Activated naive CD4-positive, alpha-beta T cell treated with anti-CD3 and anti-CD28 coated beads, Interleukin-2, amount 50 U/mL, for 24 hours (primary cell): ENCODE measurements around the gene SEBOX.

ENCODE experiments used
- H3K27ac Mint-ChIP-seq: one replicate; pipeline ENCODE4 v1.8.0; 2021; ENCODE audit warnings: mild to moderate bottlenecking, mixed read lengths
- H3K27me3 Mint-ChIP-seq: one replicate; pipeline ENCODE4 v1.8.0; 2021; ENCODE audit warnings: mixed read lengths
- H3K36me3 Mint-ChIP-seq: one replicate; pipeline ENCODE4 v1.8.0; 2021; ENCODE audit warnings: mixed read lengths
- H3K4me1 Mint-ChIP-seq: one replicate; pipeline ENCODE4 v1.8.0; 2021; ENCODE audit warnings: mixed read lengths
- H3K4me3 Mint-ChIP-seq: one replicate; pipeline ENCODE4 v1.8.0; 2021; ENCODE audit warnings: mild to moderate bottlenecking, mixed read lengths
- H3K9me3 Mint-ChIP-seq: one replicate; pipeline ENCODE4 v1.8.0; 2021; ENCODE audit warnings: mixed read lengths

SEBOX gene

GRCh38 chr17:28364665-28365363, at the start of gene SEBOX:
TSS of gene SEBOX (minus strand) at chr17:28365199. CDS start at chr17:28365151, 48 bp downstream.
- Mint-ChIP-seq H3K36me3 (peaks cover 5% of the 10 kb centered on the region), H3K4me1 (no peaks in the 10 kb centered on the region), H3K9me3 (no peaks in the 10 kb centered on the region), H3K27me3 (no peaks in the 10 kb centered on the region), H3K4me3 (no peak within 1 kb of the TSS), H3K27ac (no peak within 1 kb of the TSS)

GRCh38 chr17:28413804-28414203, 48.8 kb upstream of the SEBOX start:
- Mint-ChIP-seq H3K4me1 (peaks cover 9% of the 10 kb centered on the region), H3K9me3 (no peaks in the 10 kb centered on the region), H3K27me3 (peaks cover 3% of the 10 kb centered on the region), H3K36me3 (no peaks in the 10 kb centered on the region), H3K27ac (no peak overlapping the region), H3K4me3 (no peak overlapping the region)

- Mint-ChIP-seq H3K36me3 (no peaks in the 10 kb centered on the region), H3K9me3 (no peaks in the 10 kb centered on the region), H3K4me1 (peaks cover 6% of the 10 kb centered on the region), H3K27ac (no peak overlapping the region), H3K4me3 (no peak overlapping the region), H3K27me3 (peaks cover 3% of the 10 kb centered on the region)
Measured at GRCh38 chr17:28412099-28412498, 47.1 kb upstream of the SEBOX start.

GRCh38 chr17:28407974-28408306, 42.9 kb upstream of the SEBOX start:
- Mint-ChIP-seq H3K36me3 (no peaks in the 10 kb centered on the region), H3K9me3 (no peaks in the 10 kb centered on the region), H3K27ac (no peak overlapping the region), H3K4me1 (peaks cover 5% of the 10 kb centered on the region), H3K4me3 (no peak overlapping the region), H3K27me3 (no peaks in the 10 kb centered on the region)

GRCh38 chr17:28407130-28407973, 42.4 kb upstream of the SEBOX start:
- Mint-ChIP-seq H3K4me3 (peak overlapping the region; percentile 6), H3K4me1 (peaks cover 5% of the 10 kb centered on the region), H3K27ac (no peak overlapping the region), H3K27me3 (no peaks in the 10 kb centered on the region), H3K9me3 (no peaks in the 10 kb centered on the region), H3K36me3 (no peaks in the 10 kb centered on the region)

GRCh38 chr17:28406473-28406814, 41.4 kb upstream of the SEBOX start:
- no peaks in the 10 kb centered on the region for H3K27me3 Mint-ChIP-seq
- no peaks in the 10 kb centered on the region for H3K9me3 Mint-ChIP-seq
- H3K4me1 Mint-ChIP-seq: peaks cover 5% of the 10 kb centered on the region
- no peaks in the 10 kb centered on the region for H3K36me3 Mint-ChIP-seq
- H3K27ac Mint-ChIP-seq: peak overlapping the region; percentile 35
- H3K4me3 Mint-ChIP-seq: peak overlapping the region; percentile 82

- Mint-ChIP-seq H3K36me3 (no peaks in the 10 kb centered on the region), H3K27ac (peak within 1 kb of the TSS; percentile 62), H3K9me3 (no peaks in the 10 kb centered on the region), H3K27me3 (no peaks in the 10 kb centered on the region), H3K4me3 (peak within 1 kb of the TSS; percentile 82), H3K4me1 (peaks cover 5% of the 10 kb centered on the region)
Measured at GRCh38 chr17:28405632-28406472, 40.9 kb upstream of the SEBOX start, which contains the start of gene SLC46A1. TSS of gene SLC46A1 (minus strand) at chr17:28406212. CDS start at chr17:28406114, 98 bp downstream.

GRCh38 chr17:28404812-28405570, 40.0 kb upstream of the SEBOX start:
- Mint-ChIP-seq H3K36me3 (no peaks in the 10 kb centered on the region), H3K9me3 (no peaks in the 10 kb centered on the region), H3K27me3 (no peaks in the 10 kb centered on the region), H3K4me3 (peak overlapping the region; percentile 77), H3K27ac (peak overlapping the region; percentile 62), H3K4me1 (peaks cover 5% of the 10 kb centered on the region)

- Mint-ChIP-seq H3K4me3 (peak overlapping the region; percentile 51), H3K36me3 (no peaks in the 10 kb centered on the region), H3K4me1 (peaks cover 5% of the 10 kb centered on the region), H3K9me3 (no peaks in the 10 kb centered on the region), H3K27ac (no peak overlapping the region), H3K27me3 (no peaks in the 10 kb centered on the region)
Measured at GRCh38 chr17:28404461-28404811, 39.4 kb upstream of the SEBOX start.

GRCh38 chr17:28404007-28404406, 39.0 kb upstream of the SEBOX start:
- Mint-ChIP-seq H3K4me1 (peaks cover 5% of the 10 kb centered on the region), H3K9me3 (no peaks in the 10 kb centered on the region), H3K27me3 (no peaks in the 10 kb centered on the region), H3K27ac (no peak overlapping the region), H3K4me3 (peak overlapping the region; percentile 51), H3K36me3 (no peaks in the 10 kb centered on the region)

- H3K4me3 Mint-ChIP-seq: no peak overlapping the region
- peak overlapping the region; percentile 41 for H3K27ac Mint-ChIP-seq
- peaks cover 5% of the 10 kb centered on the region for H3K4me1 Mint-ChIP-seq
- H3K36me3 Mint-ChIP-seq: no peaks in the 10 kb centered on the region
- H3K9me3 Mint-ChIP-seq: no peaks in the 10 kb centered on the region
- no peaks in the 10 kb centered on the region for H3K27me3 Mint-ChIP-seq
Measured at GRCh38 chr17:28402844-28403243, 37.8 kb upstream of the SEBOX start.

GRCh38 chr17:28402224-28402630, 37.2 kb upstream of the SEBOX start:
- H3K27ac Mint-ChIP-seq: no peak overlapping the region
- H3K36me3 Mint-ChIP-seq: no peaks in the 10 kb centered on the region
- H3K4me1 Mint-ChIP-seq: peaks cover 5% of the 10 kb centered on the region
- no peaks in the 10 kb centered on the region for H3K27me3 Mint-ChIP-seq
- H3K4me3 Mint-ChIP-seq: no peak overlapping the region
- no peaks in the 10 kb centered on the region for H3K9me3 Mint-ChIP-seq

GRCh38 chr17:28399808-28400207, 34.8 kb upstream of the SEBOX start:
- no peak overlapping the region for H3K4me3 Mint-ChIP-seq
- no peak overlapping the region for H3K27ac Mint-ChIP-seq
- no peaks in the 10 kb centered on the region for H3K36me3 Mint-ChIP-seq
- no peaks in the 10 kb centered on the region for H3K9me3 Mint-ChIP-seq
- no peaks in the 10 kb centered on the region for H3K4me1 Mint-ChIP-seq
- H3K27me3 Mint-ChIP-seq: no peaks in the 10 kb centered on the region

- Mint-ChIP-seq H3K9me3 (no peaks in the 10 kb centered on the region), H3K4me1 (no peaks in the 10 kb centered on the region), H3K27me3 (no peaks in the 10 kb centered on the region), H3K4me3 (no peak overlapping the region), H3K27ac (no peak overlapping the region), H3K36me3 (peaks cover 2% of the 10 kb centered on the region)
Measured at GRCh38 chr17:28398280-28398981, 33.4 kb upstream of the SEBOX start.
